ENCODE results near the gene HDAC4.
A peak's percentile ranks its signal among the peaks of the same experiment; 100 is the strongest.
"Not testable (repeated sequence)": the region's sequence is repeated elsewhere in the genome, so short reads cannot be mapped to it uniquely, and the experiment has no call there.

HDAC4 gene

DNA sequence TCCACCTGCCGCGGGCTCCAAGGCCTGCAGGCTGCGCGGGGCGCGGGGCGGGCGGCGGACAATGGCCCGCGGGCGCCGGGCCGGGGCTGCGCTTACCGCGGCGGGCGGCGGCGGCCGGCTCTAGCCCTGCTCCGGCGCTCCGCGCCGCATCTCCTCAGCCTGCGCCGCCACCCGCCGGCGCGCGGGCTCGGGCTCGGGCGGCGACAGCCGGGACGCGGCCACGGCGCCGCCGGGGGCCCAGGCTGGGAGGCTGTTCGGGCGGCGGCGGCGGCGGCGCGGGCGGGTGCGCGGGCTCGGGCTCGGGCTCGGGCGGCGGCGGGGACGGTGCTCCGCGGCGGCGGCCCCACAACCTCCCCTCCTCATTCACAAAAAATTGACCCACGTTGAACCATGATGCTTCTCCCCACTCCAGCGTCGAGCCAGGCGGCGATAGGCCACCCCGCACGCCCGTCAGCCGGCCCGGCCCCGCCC lies at the start of gene HDAC4:
Gene HDAC4 (minus strand): TSS at position 425 of the 471 bp plus-strand sequence. CDS start 48,321 bp downstream, outside the sequence.
- DNase-seq (ENCODE audit: low spot score): peak; percentile 19

- not testable (repeated sequence) for DNase-seq (ENCODE audit: low spot score)
Observed at GRCh38 chr2:239449468-239449867, 48.6 kb upstream of the HDAC4 start.

GRCh38 chr2:239445771-239446524 lies 45.1 kb upstream of the HDAC4 start:
- DNase-seq (ENCODE audit: low spot score): peak; percentile 22

DNA sequence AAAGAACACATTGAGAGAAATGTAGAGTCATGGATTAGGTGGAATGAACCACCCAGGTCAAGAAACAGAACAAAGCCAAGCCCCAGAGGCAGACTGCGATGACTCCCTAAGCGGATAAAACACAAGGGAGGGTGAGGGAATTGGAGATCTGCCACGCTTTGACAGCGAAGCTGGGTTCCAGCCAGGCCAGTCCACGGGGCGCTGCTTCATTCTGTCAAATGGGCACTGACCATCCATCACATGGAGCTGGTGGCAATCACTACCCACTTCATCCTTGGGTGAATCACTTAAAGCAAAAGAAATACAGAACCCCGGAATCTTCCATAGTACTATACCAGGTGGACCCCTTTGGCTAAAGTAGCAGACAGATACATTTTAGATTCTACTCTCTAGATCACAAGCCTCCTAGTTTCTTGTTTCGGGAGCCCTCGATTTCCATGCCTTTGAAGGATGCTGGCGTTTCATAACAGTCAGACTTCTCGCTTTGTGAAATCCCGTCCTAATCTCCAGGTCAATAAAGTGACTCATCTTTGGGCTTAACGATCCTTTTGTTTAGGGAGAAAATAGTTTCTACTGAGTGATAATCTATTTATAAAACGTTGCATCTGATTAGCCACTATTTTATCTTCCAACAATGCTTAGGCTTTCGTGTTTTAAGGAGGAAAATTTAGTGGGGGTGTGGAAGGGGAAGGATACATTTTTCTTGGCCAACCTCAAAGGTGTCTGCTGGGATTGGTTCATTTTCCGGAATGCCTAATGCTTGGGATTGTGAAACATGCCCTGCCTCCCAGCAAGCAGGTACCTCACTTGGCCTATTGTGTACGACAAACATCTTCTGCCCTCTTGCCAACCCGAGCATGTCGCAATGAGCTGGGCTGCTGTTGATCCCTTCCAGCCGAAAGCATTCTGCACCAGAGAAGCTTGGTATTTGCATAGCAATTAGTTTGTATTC lies 44.1 kb upstream of the HDAC4 start:
- peak; percentile 58 for DNase-seq (ENCODE audit: low spot score)

GRCh38 chr2:239443666-239444567 lies 43.1 kb upstream of the HDAC4 start:
- peak; percentile 86 for DNase-seq (ENCODE audit: low spot score)

- no peak for DNase-seq (ENCODE audit: low spot score)
Observed at GRCh38 chr2:239443102-239443620, 42.3 kb upstream of the HDAC4 start.

- DNase-seq (ENCODE audit: low spot score): no peak
Observed at GRCh38 chr2:239442192-239442591, 41.4 kb upstream of the HDAC4 start.

DNA sequence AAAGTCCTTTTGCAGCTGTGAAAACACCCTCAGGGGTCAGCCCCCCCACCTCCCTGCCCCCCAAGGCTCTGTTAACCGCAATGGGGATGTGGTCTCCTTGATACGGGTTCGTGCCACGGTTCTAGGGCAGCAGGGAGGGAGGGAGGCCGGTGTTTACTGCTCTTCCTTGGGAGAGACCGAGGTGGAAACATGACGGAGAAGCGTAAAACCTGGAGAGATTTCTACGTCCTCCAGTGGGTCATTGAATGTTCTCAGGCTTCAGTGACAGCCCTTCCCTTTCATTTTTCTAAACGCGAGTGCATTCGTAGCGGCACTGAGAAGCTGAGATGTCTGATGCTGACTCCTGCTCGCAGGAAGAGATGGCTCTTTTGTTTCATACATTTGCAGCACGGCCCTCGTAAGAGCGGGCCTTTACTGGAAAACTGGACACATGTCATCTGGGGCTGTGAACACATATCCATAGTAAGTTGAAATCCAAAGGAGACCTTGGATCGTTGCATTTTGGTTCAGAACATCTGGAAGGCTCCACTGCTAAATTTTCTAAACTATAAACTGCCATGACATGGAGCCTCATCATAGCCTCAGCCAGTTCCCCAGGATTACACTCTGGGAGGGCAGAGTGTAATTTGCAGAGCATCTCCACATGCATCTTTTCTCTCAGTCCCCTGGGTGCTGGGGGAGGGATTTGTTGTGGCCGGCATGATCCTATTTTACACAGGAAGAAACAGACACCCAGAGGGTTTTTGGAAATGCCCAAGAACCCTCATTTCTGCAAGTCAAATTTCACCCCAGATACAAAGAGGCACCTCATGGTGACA lies 40.6 kb upstream of the HDAC4 start:
- no peak for DNase-seq (ENCODE audit: low spot score)

DNA sequence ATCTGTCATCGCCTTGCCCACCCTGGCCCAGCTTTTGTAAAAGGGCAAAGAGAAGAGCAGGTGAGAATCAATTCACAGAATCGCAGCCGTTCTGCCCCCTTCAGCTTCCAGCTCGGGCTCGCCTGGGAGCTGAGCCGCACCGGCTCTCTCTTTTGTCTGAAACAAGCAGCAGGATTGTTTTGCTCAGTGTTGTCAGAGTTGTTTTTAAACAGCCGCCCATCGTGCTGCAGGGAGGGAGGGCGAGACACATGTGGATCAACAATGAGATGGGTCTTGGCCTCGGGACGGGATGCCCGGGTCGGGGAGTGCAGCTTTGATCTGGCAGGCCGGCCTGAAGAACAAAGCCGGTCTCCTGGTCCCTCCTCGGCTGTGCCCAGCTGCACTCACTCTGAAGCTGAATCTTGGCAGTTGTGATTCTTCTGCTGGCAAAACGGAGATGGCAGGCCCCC lies 39.7 kb upstream of the HDAC4 start:
- DNase-seq (ENCODE audit: low spot score): no peak

- DNase-seq (ENCODE audit: low spot score): no peak
Observed at GRCh38 chr2:239439754-239440315, 39.0 kb upstream of the HDAC4 start.

- no peak for DNase-seq (ENCODE audit: low spot score)
Observed at GRCh38 chr2:239438995-239439753, 38.4 kb upstream of the HDAC4 start.

DNA sequence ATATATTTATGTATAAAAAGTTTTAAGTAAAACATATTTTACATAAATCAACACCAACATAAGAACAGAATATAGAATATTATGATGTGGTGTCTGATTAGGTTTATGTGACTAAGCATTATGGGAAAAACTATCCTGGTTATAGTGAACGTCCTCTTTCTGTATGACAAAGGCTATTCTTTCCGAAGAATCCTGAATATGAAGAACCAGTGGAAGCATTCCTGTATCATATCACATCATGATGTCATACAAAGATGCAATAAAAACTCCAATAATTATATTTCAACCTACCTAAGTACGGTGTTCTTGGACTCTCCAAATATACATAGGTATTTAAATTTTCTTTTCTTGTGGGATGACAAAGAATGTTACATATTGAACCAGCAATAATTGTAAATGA lies 37.5 kb upstream of the HDAC4 start:
- no peak for DNase-seq (ENCODE audit: low spot score)

GRCh38 chr2:239436669-239437335 lies 36.0 kb upstream of the HDAC4 start:
- no peak for DNase-seq (ENCODE audit: low spot score)

- DNase-seq (ENCODE audit: low spot score): no peak
Observed at GRCh38 chr2:239436076-239436475, 35.3 kb upstream of the HDAC4 start.

DNA sequence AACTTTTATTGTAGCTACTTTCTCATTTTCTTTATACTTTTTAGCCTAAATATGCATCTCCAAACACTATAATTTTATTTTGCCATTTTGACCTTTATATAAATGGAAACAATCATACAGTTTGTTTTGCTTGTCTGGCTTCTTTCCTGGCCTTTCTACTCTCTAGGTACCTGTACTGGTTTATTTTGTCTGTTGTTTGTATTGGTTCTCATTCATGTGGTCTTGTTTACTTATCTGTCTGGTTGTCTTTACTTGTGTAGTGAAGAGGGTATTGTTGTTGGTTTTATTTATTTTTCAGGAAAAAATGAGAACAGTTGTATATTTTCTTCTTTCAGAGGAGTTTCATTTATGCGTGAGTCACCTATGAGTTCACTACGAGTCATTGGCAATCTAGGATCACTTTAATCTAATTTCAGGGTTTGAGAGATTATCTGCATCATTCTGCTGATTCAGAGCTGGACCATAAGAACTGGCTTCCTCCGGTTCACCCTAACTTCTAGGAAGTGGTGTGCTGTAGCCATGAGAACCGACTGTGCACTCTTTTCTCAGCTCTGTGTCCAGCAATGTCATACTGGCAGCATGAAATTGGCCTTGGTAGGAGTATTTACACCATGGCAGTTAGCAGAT lies 33.1 kb upstream of the HDAC4 start:
- no peak for DNase-seq (ENCODE audit: low spot score)

GRCh38 chr2:239432174-239432573 lies 31.4 kb upstream of the HDAC4 start:
- DNase-seq (ENCODE audit: low spot score): no peak

DNA sequence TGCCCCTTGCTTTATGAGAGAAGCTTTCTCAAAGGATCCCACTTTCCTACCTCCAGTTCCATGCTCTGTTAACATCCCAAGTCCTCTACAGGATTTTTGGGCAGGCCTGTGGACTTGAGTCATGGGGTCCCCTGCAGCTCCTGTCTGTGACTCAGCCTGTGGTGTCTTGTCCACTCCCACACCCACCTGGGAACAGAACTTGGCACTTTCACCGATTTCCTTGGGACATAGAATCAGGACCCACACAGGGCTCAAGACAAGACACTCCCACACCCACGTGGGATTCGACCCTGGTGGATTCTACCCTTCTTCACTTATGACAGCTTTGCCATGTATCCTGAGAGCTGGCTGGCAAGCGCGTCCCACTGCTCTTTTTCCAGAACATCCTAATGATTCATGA lies 30.7 kb upstream of the HDAC4 start:
- no peak for DNase-seq (ENCODE audit: low spot score)
